ENCODE measurements around the gene SOX9. TPM values are rescaled to one million over a fixed set of nuclear protein-coding genes. Genes with fewer than 3 reads are reported as not detected.

Gene SOX9
- total and polyA plus RNA-seq, 7 donors, result 0.28 to 22.7 (median 5.0) TPM; not detected in 1

GRCh38 chr17:72077326-72077960 lies 43.4 kb upstream of the SOX9 start:
- WGBS, 2 donors, result 69 to 81% methylated on average over 4 of the region's 4 CpGs
- Histone ChIP-seq H3K4me3 (no peak overlapping the region), H3K27ac (no peak overlapping the region), H3K4me1 (peaks cover 0 to 11% (median 0%) of the 10 kb centered on the region in 4 donors), H3K36me3 (no peaks in the 10 kb centered on the region), H3K27me3 (no peaks in the 10 kb centered on the region), H3K9me3 (no peaks in the 10 kb centered on the region)
- intact Hi-C loops (cut with DNase I), result no loop called here
- TF ChIP-seq POLR2A (IDR thresholded peaks at IDR 0.05) (no peak), POLR2AphosphoS5 (IDR thresholded peaks at IDR 0.05) (no peak), CTCF (IDR thresholded peaks at IDR 0.05) (no peak), EP300 (IDR thresholded peaks at IDR 0.05) (no peak)
- DNase-seq, result no peak

- no peak overlapping the region for H3K4me3 ChIP-seq
Measured at GRCh38 chr17:72079700-72080099, 41.1 kb upstream of the SOX9 start.

GRCh38 chr17:72087876-72088275 lies 32.9 kb upstream of the SOX9 start:
- Histone ChIP-seq H3K27me3 (no peaks in the 10 kb centered on the region), H3K36me3 (no peaks in the 10 kb centered on the region), H3K4me3 (no peak overlapping the region), H3K9me3 (no peaks in the 10 kb centered on the region), H3K4me1 (no peaks in the 10 kb centered on the region), H3K27ac (no peak overlapping the region)
- no peak for TF ChIP-seq CTCF (IDR thresholded peaks at IDR 0.05)
- no peak for DNase-seq
- 79 to 83% methylated on average over 1 of the region's 1 CpG for WGBS, 2 donors
- intact Hi-C loops (cut with DNase I), result no loop called here

More at GRCh38 chr17:72079700-72080099, 41.1 kb upstream of the SOX9 start:
- intact Hi-C loops (cut with DNase I), result no loop called here
- H3K9me3 ChIP-seq, result no peaks in the 10 kb centered on the region
- no peak overlapping the region for H3K27ac ChIP-seq
- DNase-seq, result no peak
- peak in 2 of 4 donors; percentile 50 to 54 for TF ChIP-seq POLR2AphosphoS5 (IDR thresholded peaks at IDR 0.05)
- TF ChIP-seq CTCF (IDR thresholded peaks at IDR 0.05), result no peak
- 73 to 76% methylated on average over 3 of the region's 3 CpGs for WGBS, 2 donors
- peaks cover 0 to 11% (median 0%) of the 10 kb centered on the region in 4 donors for H3K4me1 ChIP-seq
- H3K27me3 ChIP-seq, result no peaks in the 10 kb centered on the region
- H3K36me3 ChIP-seq, result no peaks in the 10 kb centered on the region

GRCh38 chr17:72089453-72089987 lies 31.3 kb upstream of the SOX9 start:
- Histone ChIP-seq H3K27me3 (no peaks in the 10 kb centered on the region), H3K27ac (no peak overlapping the region), H3K9me3 (no peaks in the 10 kb centered on the region), H3K36me3 (no peaks in the 10 kb centered on the region), H3K4me3 (no peak overlapping the region), H3K4me1 (no peaks in the 10 kb centered on the region)
- intact Hi-C loops (cut with DNase I), result no loop called here
- 82 to 86% methylated on average over 7 of the region's 7 CpGs for WGBS, 2 donors
- DNase-seq, result no peak
- TF ChIP-seq POLR2AphosphoS5 (IDR thresholded peaks at IDR 0.05), result no peak
- TF ChIP-seq EP300 (IDR thresholded peaks at IDR 0.05), result no peak
- no peak for TF ChIP-seq CTCF (IDR thresholded peaks at IDR 0.05)
- TF ChIP-seq POLR2A (IDR thresholded peaks at IDR 0.05), result no peak

GRCh38 chr17:72090108-72090507 lies 30.7 kb upstream of the SOX9 start:
- no peak for DNase-seq
- Histone ChIP-seq H3K9me3 (no peaks in the 10 kb centered on the region), H3K4me1 (no peaks in the 10 kb centered on the region), H3K27ac (no peak overlapping the region), H3K27me3 (no peaks in the 10 kb centered on the region), H3K36me3 (no peaks in the 10 kb centered on the region), H3K4me3 (no peak overlapping the region)
- 55 to 74% methylated on average over 1 of the region's 1 CpG for WGBS, 2 donors
- intact Hi-C loops (cut with DNase I), result no loop called here
- TF ChIP-seq POLR2A (IDR thresholded peaks at IDR 0.05) (no peak), POLR2AphosphoS5 (IDR thresholded peaks at IDR 0.05) (no peak), CTCF (IDR thresholded peaks at IDR 0.05) (no peak), EP300 (IDR thresholded peaks at IDR 0.05) (no peak)

All from sigmoid colon (tissue), 7 donors.